GM12865 (cell line): ENCODE measurements around the gene FLAD1.

ENCODE experiments used
- DNase-seq: peaks from one replicate; pipeline ENCODE4 v3.0.0; 2010; ENCODE audit warnings: low read depth
- H3K4me3 ChIP-seq: 2 replicates; pipeline ENCODE4 v1.5.1; 2011; ENCODE audit warnings: mild to moderate bottlenecking, low read depth, low read length, control low read depth
- CTCF ChIP-seq: IDR thresholded peaks from 2 replicates; pipeline ENCODE4 v1.5.1; 2011; ENCODE audit warnings: low read length, control low read depth, low read depth, inconsistent platforms; ENCODE audit not compliant: insufficient read depth; ENCODE audit errors: missing control alignments

The FLAD1 gene

GRCh38 chr1:154987326-154987725, 4.2 kb downstream of the FLAD1 start:
- DNase-seq, result no peak
- no peak for TF ChIP-seq CTCF
- no peak overlapping the region for H3K4me3 ChIP-seq

- TF ChIP-seq CTCF, result no peak
- no peak for DNase-seq
- H3K4me3 ChIP-seq, result no peak overlapping the region
These were observed 5.2 kb downstream of the FLAD1 start for GRCh38 chr1:154988058-154988954.

- no peak overlapping the region for H3K4me3 ChIP-seq
- no peak for DNase-seq
- TF ChIP-seq CTCF, result no peak
These were observed 6.2 kb downstream of the FLAD1 start for GRCh38 chr1:154989195-154989860.

GRCh38 chr1:154990276-154990675, 7.1 kb downstream of the FLAD1 start:
- DNase-seq, result no peak
- no peak overlapping the region for H3K4me3 ChIP-seq
- no peak for TF ChIP-seq CTCF

- no peak overlapping the region for H3K4me3 ChIP-seq
- no peak for DNase-seq
- no peak for TF ChIP-seq CTCF
These were observed 9.8 kb downstream of the FLAD1 start for GRCh38 chr1:154992721-154993571.

GRCh38 chr1:154993572-154994268, 10.6 kb downstream of the FLAD1 start, which contains the start of gene LENEP:
LENEP (plus strand) TSS chr1:154993586; CDS start chr1:154993608, 22 bp downstream.
- TF ChIP-seq CTCF, result no peak
- DNase-seq, result no peak
- no peak within 1 kb of the TSS for H3K4me3 ChIP-seq
